Endometrial microvascular endothelial cells (primary cell): ENCODE measurements around the gene GYPE. TPM values are rescaled to one million over a fixed set of nuclear protein-coding genes. Genes with fewer than 3 reads are reported as not detected.

Experiments used
- total RNA-seq: library from RNA; depleted of rRNA; stranded (reverse); fragments of >200 nt; gene quantifications from one replicate; pipeline ENCODE4 v1.2.3, GENCODE V29; 2015; ENCODE audit errors: inconsistent ontology term

GYPE gene
- total RNA-seq, 1 donor from 2014 or later: not detected

Other genes starting within 250 kb of the GYPE start
- not detected for gene FREM3, start 204.9 kb downstream of the GYPE start, total RNA-seq
- gene GYPB, start 113.8 kb upstream of the GYPE start, total RNA-seq: not detected
- gene GYPA, start 235.2 kb upstream of the GYPE start, total RNA-seq: not detected